22Rv1 (cell line): ENCODE results near the gene MYL4.

Experiments
- ZFX ChIP-seq: fragments of 450-650 bp; IDR thresholded peaks from 2 replicates; pipeline ENCODE4 v1.6.1; 2017; ENCODE audit warnings: antibody characterized with exemption, borderline replicate concordance
- TF ChIP-seq, protein P1 (sequence below): fragments of 450-650 bp; IDR thresholded peaks from 2 replicates; pipeline ENCODE4 v1.5.1; 2017; ENCODE audit warnings: mild to moderate bottlenecking

DNA sequence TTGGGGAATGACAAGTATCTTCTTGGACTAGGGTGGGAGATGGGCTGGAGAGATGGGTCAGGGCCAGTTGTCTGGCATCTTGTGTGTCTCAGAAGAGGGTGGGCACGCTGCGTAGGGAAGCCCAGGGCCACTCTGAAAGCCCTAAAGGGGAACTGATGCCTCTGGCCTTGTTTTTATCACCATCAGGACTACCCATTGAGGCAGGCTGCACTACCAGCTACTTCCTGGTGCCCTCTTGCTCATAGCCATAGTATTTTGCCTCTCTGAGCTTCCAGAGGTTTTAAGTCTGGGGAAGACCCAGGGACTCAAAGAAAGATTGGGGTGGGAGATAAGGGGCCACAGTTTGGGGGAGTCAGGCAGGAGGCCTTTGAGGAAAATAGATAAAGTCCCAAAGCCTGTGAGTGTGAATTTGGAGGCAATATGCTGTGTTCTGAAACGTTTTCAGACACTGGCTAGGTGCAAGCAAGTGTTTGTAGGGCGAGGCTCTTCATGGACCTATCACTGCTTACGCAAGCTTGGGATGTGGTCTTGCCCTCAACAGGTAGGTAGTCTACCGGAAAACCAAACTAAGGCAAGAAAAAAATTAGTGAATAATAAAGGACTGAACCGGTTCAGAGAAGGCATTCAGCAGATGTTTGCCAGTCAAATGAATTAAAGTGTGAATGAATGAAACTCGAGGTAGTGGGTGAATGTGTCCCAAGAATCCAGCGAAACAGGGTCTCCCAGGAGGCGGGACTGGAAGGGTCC lies 43.8 kb downstream of the MYL4 start:
- TF ChIP-seq, protein P1, sequence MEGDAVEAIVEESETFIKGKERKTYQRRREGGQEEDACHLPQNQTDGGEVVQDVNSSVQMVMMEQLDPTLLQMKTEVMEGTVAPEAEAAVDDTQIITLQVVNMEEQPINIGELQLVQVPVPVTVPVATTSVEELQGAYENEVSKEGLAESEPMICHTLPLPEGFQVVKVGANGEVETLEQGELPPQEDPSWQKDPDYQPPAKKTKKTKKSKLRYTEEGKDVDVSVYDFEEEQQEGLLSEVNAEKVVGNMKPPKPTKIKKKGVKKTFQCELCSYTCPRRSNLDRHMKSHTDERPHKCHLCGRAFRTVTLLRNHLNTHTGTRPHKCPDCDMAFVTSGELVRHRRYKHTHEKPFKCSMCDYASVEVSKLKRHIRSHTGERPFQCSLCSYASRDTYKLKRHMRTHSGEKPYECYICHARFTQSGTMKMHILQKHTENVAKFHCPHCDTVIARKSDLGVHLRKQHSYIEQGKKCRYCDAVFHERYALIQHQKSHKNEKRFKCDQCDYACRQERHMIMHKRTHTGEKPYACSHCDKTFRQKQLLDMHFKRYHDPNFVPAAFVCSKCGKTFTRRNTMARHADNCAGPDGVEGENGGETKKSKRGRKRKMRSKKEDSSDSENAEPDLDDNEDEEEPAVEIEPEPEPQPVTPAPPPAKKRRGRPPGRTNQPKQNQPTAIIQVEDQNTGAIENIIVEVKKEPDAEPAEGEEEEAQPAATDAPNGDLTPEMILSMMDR = no peak
- no peak for TF ChIP-seq ZFX
